Neural crest cell (in vitro differentiated cells): ENCODE results near the gene TCF7L2. TPM values are rescaled to one million over a fixed set of nuclear protein-coding genes. Genes with fewer than 3 reads are reported as not detected.
"Not testable (repeated sequence)": the region's sequence is repeated elsewhere in the genome, so short reads cannot be mapped to it uniquely, and the experiment has no call there.

Experiments
- DNase-seq: peaks from one replicate; pipeline ENCODE4 v3.0.0; 2021; ENCODE audit warnings: low read depth, mixed read lengths, low spot score
- H3K27ac Mint-ChIP-seq: one replicate; pipeline ENCODE4 v1.8.0; 2021; ENCODE audit warnings: mild to moderate bottlenecking, mixed read lengths; ENCODE audit not compliant: unreplicated experiment
- H3K27me3 Mint-ChIP-seq: 2 replicates; pipeline ENCODE4 v1.8.0; 2021; ENCODE audit warnings: low read depth, mild to moderate bottlenecking, mixed read lengths
- H3K36me3 Mint-ChIP-seq: 2 replicates; pipeline ENCODE4 v1.8.0; 2021; ENCODE audit warnings: low read depth, mild to moderate bottlenecking, mixed read lengths
- H3K4me1 Mint-ChIP-seq: 2 replicates; pipeline ENCODE4 v1.8.0; 2021; ENCODE audit warnings: mixed read lengths
- H3K4me3 Mint-ChIP-seq: one replicate; pipeline ENCODE4 v1.8.0; 2021; ENCODE audit warnings: mild to moderate bottlenecking, mixed read lengths
- H3K9me3 Mint-ChIP-seq: 2 replicates; pipeline ENCODE4 v1.8.0; 2021; ENCODE audit warnings: mixed read lengths
- CTCF ChIP-seq: fragments of 200-600 bp; sonication (generic); conservative IDR thresholded peaks from 2 replicates; pipeline ENCODE4 v1.5.0; 2021; ENCODE audit warnings: antibody characterized with exemption, mild to moderate bottlenecking
- total RNA-seq: library from RNA; stranded (reverse); gene quantifications from 2 replicates; pipeline ENCODE4 v1.2.1, GENCODE V29; 2021

TCF7L2 gene
- total RNA-seq, 1 donor from 2014 or later = 34.8 TPM

- DNase-seq = peak; percentile 85
- Mint-ChIP-seq H3K4me1 (peaks cover 60% of the 10 kb centered on the region), H3K36me3 (peaks cover 3% of the 10 kb centered on the region), H3K4me3 (peak overlapping the region; percentile 39), H3K9me3 (no peaks in the 10 kb centered on the region), H3K27ac (no peak overlapping the region), H3K27me3 (no peaks in the 10 kb centered on the region)
- TF ChIP-seq CTCF = peak; percentile 71
Measured at GRCh38 chr10:113108194-113108835, 158.3 kb downstream of the TCF7L2 start.

GRCh38 chr10:113108948-113109347 lies 158.9 kb downstream of the TCF7L2 start:
- TF ChIP-seq CTCF = no peak
- Mint-ChIP-seq H3K4me1 (peaks cover 55% of the 10 kb centered on the region), H3K27me3 (no peaks in the 10 kb centered on the region), H3K9me3 (no peaks in the 10 kb centered on the region), H3K36me3 (peaks cover 3% of the 10 kb centered on the region), H3K4me3 (no peak overlapping the region), H3K27ac (no peak overlapping the region)
- no peak for DNase-seq

- H3K4me3 Mint-ChIP-seq, H3K9me3 Mint-ChIP-seq, H3K27me3 Mint-ChIP-seq, H3K36me3 Mint-ChIP-seq, H3K27ac Mint-ChIP-seq, DNase-seq: not testable (repeated sequence)
- peaks cover 49% of the 10 kb centered on the region for H3K4me1 Mint-ChIP-seq
Measured at GRCh38 chr10:113109482-113109881, 159.4 kb downstream of the TCF7L2 start.

- H3K4me3 Mint-ChIP-seq = no peak overlapping the region
- peaks cover 50% of the 10 kb centered on the region for H3K4me1 Mint-ChIP-seq
- peaks cover 9% of the 10 kb centered on the region for H3K27me3 Mint-ChIP-seq
- H3K27ac Mint-ChIP-seq = no peak overlapping the region
- DNase-seq = no peak
- H3K36me3 Mint-ChIP-seq = peaks cover 3% of the 10 kb centered on the region
- H3K9me3 Mint-ChIP-seq = no peaks in the 10 kb centered on the region
- no peak for TF ChIP-seq CTCF
Measured at GRCh38 chr10:113111260-113111659, 161.2 kb downstream of the TCF7L2 start.

GRCh38 chr10:113111900-113112853 lies 162.1 kb downstream of the TCF7L2 start:
- peaks cover 13% of the 10 kb centered on the region for H3K27me3 Mint-ChIP-seq
- TF ChIP-seq CTCF = no peak

GRCh38 chr10:113113241-113113640 lies 163.2 kb downstream of the TCF7L2 start:
- no peak for TF ChIP-seq CTCF
- peaks cover 21% of the 10 kb centered on the region for H3K27me3 Mint-ChIP-seq

More at GRCh38 chr10:113111900-113112853, 162.1 kb downstream of the TCF7L2 start:
- Mint-ChIP-seq H3K27ac (no peak overlapping the region), H3K9me3 (no peaks in the 10 kb centered on the region), H3K4me1 (peaks cover 51% of the 10 kb centered on the region), H3K4me3 (no peak overlapping the region), H3K36me3 (no peaks in the 10 kb centered on the region)
- DNase-seq = no peak

More at GRCh38 chr10:113113241-113113640, 163.2 kb downstream of the TCF7L2 start:
- Mint-ChIP-seq H3K27ac (no peak overlapping the region), H3K4me3 (no peak overlapping the region), H3K4me1 (peaks cover 54% of the 10 kb centered on the region), H3K36me3 (no peaks in the 10 kb centered on the region), H3K9me3 (no peaks in the 10 kb centered on the region)
- DNase-seq = no peak
